Measurements from ENCODE around the gene DOP1B. TPM values are rescaled to one million over a fixed set of nuclear protein-coding genes. Genes with fewer than 3 reads are reported as not detected.
A peak's percentile ranks its signal among the peaks of the same experiment; 100 is the strongest.

Gene DOP1B
- total RNA-seq, 1 experiment from 2014 or later, result 31.0 TPM

DNA sequence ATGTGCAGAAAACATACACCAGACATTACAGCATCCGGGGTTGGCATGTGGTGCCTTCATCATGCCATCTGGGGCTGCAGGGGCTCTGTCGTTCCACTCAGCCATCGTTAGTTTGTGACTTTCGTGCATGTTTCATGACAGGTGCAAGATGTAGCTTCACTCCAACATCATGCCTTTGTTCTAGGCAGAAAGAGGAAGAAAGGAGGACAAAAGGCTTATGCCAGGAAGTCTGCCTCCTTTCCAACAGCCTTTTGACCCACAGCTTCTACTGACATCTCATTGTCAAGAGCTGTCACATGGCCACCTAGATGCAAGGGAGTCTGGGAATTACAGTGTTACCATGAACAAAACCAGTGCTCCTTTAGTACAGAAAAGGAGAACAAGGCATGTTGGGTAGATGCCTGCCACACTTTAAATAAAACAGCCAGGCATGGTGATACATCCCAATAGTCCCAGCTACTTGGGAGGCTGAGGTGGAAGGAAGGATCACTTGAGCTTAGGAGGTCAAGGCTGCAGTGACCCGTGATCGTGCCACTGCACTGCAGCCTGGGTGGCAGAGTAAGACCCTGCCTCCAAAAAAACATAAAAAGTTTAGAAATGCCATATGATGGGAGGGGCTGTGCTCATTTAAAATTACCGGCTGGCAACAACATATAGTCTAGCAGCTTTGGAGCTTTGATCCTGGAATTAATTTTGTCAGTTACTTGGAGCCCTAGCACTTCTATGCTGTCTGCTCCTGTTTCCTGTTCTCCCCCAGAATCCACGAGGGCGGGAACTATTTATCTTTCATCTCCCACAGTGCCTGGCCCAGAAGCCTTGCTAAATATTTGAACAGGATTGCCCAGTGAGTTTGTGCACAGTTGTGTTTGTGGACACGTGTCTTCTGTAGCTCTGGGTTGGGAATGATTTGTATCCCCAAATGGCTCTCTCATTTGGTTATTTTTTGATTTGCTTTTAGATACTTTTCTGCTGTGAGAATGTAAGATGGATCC, 7.4 kb downstream of the DOP1B start:
- ATAC-seq, result no peak
- H3K4me1 ChIP-seq (ENCODE audit: control insufficient read depth, insufficient read depth, low read length), result peaks cover 4% of the 10 kb centered on the region; the same call in 1 of the 2 replicates
- H3K9me3 ChIP-seq (ENCODE audit: control insufficient read depth, insufficient read depth, low read depth, low read length), result no peaks in the 10 kb centered on the region
- TF ChIP-seq SIN3A (IDR thresholded peaks at IDR 0.05; ENCODE audit: borderline replicate concordance, insufficient read depth, low read depth, low read length) (no peak), CTCF (IDR thresholded peaks at IDR 0.05) (no peak), TCF7L2 (IDR thresholded peaks at IDR 0.05; ENCODE audit: low read depth, low read length) (no peak), POLR2AphosphoS5 (IDR thresholded peaks at IDR 0.05; ENCODE audit: low read depth, low read length) (no peak)
- TF ChIP-seq, protein P1, sequence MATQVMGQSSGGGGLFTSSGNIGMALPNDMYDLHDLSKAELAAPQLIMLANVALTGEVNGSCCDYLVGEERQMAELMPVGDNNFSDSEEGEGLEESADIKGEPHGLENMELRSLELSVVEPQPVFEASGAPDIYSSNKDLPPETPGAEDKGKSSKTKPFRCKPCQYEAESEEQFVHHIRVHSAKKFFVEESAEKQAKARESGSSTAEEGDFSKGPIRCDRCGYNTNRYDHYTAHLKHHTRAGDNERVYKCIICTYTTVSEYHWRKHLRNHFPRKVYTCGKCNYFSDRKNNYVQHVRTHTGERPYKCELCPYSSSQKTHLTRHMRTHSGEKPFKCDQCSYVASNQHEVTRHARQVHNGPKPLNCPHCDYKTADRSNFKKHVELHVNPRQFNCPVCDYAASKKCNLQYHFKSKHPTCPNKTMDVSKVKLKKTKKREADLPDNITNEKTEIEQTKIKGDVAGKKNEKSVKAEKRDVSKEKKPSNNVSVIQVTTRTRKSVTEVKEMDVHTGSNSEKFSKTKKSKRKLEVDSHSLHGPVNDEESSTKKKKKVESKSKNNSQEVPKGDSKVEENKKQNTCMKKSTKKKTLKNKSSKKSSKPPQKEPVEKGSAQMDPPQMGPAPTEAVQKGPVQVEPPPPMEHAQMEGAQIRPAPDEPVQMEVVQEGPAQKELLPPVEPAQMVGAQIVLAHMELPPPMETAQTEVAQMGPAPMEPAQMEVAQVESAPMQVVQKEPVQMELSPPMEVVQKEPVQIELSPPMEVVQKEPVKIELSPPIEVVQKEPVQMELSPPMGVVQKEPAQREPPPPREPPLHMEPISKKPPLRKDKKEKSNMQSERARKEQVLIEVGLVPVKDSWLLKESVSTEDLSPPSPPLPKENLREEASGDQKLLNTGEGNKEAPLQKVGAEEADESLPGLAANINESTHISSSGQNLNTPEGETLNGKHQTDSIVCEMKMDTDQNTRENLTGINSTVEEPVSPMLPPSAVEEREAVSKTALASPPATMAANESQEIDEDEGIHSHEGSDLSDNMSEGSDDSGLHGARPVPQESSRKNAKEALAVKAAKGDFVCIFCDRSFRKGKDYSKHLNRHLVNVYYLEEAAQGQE (IDR thresholded peaks at IDR 0.05; ENCODE audit: insufficient read depth in 1 of 2, low read depth in 2 of 2, low read length in 1 of 2), result no peak
- CTCF ChIA-PET, result no interaction called here
- H3K36me3 ChIP-seq (ENCODE audit: control insufficient read depth, insufficient read depth, low read length), result no peaks in the 10 kb centered on the region
- no peak for DNase-seq (ENCODE audit: low read depth, low spot score)
- POLR2A ChIA-PET, result interaction anchor here (0.6 kb wide), 1 partner anchor 156 kb away, joined by 6 read pairs; no protein-coding TSS in a partner anchor
- BruUV-seq (replicated peaks), result no TSS peak
- in situ Hi-C loops (cut with HindIII; ENCODE audit: low pct_unique_long_range_greater_than_20kb, low sequenced_read_pairs), result no loop called here
- H3K4me3 ChIP-seq (ENCODE audit: low read depth in 2 of 2, low read length in 2 of 2), result no peak overlapping the region
- intact Hi-C loops (cut with micrococcal nuclease; ENCODE audit: unreplicated experiment), result no loop called here
- H3K27me3 ChIP-seq (ENCODE audit: control insufficient read depth, insufficient read depth, low read length), result no peaks in the 10 kb centered on the region
- peak overlapping the region; percentile 37; the same call in 1 of the 2 replicates for H3K27ac ChIP-seq (ENCODE audit: low read length)

GRCh38 chr21:36165356-36165755, 8.7 kb downstream of the DOP1B start:
- H3K27me3 ChIP-seq (ENCODE audit: control insufficient read depth, insufficient read depth, low read length), result no peaks in the 10 kb centered on the region
- ChIA-PET POLR2A (no interaction called here), CTCF (no interaction called here)
- H3K27ac ChIP-seq (ENCODE audit: low read length), result no peak overlapping the region
- DNase-seq (ENCODE audit: low read depth, low spot score), result no peak
- peaks cover 4% of the 10 kb centered on the region; the same call in 1 of the 2 replicates for H3K4me1 ChIP-seq (ENCODE audit: control insufficient read depth, insufficient read depth, low read length)
- H3K4me3 ChIP-seq (ENCODE audit: low read depth in 2 of 2, low read length in 2 of 2), result no peak overlapping the region
- TSS peak; percentile 68 for BruUV-seq (replicated peaks)
- intact Hi-C loops (cut with micrococcal nuclease; ENCODE audit: unreplicated experiment), result no loop called here
- TF ChIP-seq POLR2AphosphoS5 (IDR thresholded peaks at IDR 0.05; ENCODE audit: low read depth, low read length) (no peak), CTCF (IDR thresholded peaks at IDR 0.05) (no peak), SIN3A (IDR thresholded peaks at IDR 0.05; ENCODE audit: borderline replicate concordance, insufficient read depth, low read depth, low read length) (no peak), TCF7L2 (IDR thresholded peaks at IDR 0.05; ENCODE audit: low read depth, low read length) (no peak)
- TF ChIP-seq, protein P1 (IDR thresholded peaks at IDR 0.05; ENCODE audit: insufficient read depth in 1 of 2, low read depth in 2 of 2, low read length in 1 of 2), result no peak
- H3K36me3 ChIP-seq (ENCODE audit: control insufficient read depth, insufficient read depth, low read length), result no peaks in the 10 kb centered on the region
- no peak for ATAC-seq
- no peaks in the 10 kb centered on the region for H3K9me3 ChIP-seq (ENCODE audit: control insufficient read depth, insufficient read depth, low read depth, low read length)
- in situ Hi-C loops (cut with HindIII; ENCODE audit: low pct_unique_long_range_greater_than_20kb, low sequenced_read_pairs), result no loop called here
